Pancreas (tissue), 10 donors: ENCODE results near the gene EDDM13. TPM values are rescaled to one million over a fixed set of nuclear protein-coding genes. Genes with fewer than 3 reads are reported as not detected.
"Not testable (repeated sequence)": the region's sequence is repeated elsewhere in the genome, so short reads cannot be mapped to it uniquely, and the experiment has no call there.

ENCODE experiments used
- ATAC-seq, 4 donors: fragments of 200-7000 bp; cut with Tn5 transposase; one replicate each; pipeline versions ENCODE4 v1.8.0 to v1.9.1; 2020; ENCODE audit warnings: mild to moderate bottlenecking in 4 of 4, moderate library complexity in 4 of 4
- DNase-seq, 6 donors: peaks; one replicate each; pipeline ENCODE4 v3.0.0-alpha.2; 2020
- FAIRE-seq: peaks from 2 replicates; lab custom pipeline; 2012; peaks lifted over from hg19 to GRCh38; lab: Jason Lieb, UNC
- H3K27ac ChIP-seq, 4 donors: fragments of 200-600 bp; sonication (generic); 1 replicate in 3 of 4; 2 replicates in 1 of 4; pipeline versions ENCODE4 v1.5.0 to v1.8.0; 2020
- H3K27me3 ChIP-seq, 4 donors: fragments of 200-600 bp; one replicate each; pipeline ENCODE4 v1.8.0; 2021
- H3K36me3 ChIP-seq, 3 donors: fragments of 200-600 bp; sonication (generic) in 1 of 3; one replicate each; pipeline versions ENCODE4 v1.5.0 to v1.8.0; 2020 to 2021
- H3K4me1 ChIP-seq, 3 donors: fragments of 200-600 bp; one replicate each; pipeline ENCODE4 v1.8.0; 2021
- H3K4me3 ChIP-seq, 4 donors: fragments of 200-600 bp; sonication (generic) in 2 of 4; one replicate each; pipeline versions ENCODE4 v1.5.0 to v1.8.0; 2020 to 2021
- H3K9me3 ChIP-seq, 4 donors: fragments of 200-600 bp; one replicate each; pipeline ENCODE4 v1.8.0; 2021
- CTCF ChIP-seq, 4 donors: fragments of 200-600 bp; sonication (generic) in 3 of 4; IDR thresholded peaks; one replicate each; pipeline versions ENCODE4 v1.5.0 to v1.8.0; 2021; ENCODE audit warnings: antibody characterized with exemption in 4 of 4
- WGBS, 2 donors: extraction: QIAGEN DNeasy Blood & Tissue Kit; methylation state at CpG; one replicate each; pipeline ENCODE4 v1.1.7; 2013; 5-methylcytosine and 5-hydroxymethylcytosine counted together
- intact Hi-C, 3 donors: fragments of 100-400 bp; cut with DNase I; formaldehyde crosslinking; loops; one replicate each; pipeline versions ENCODE4 v1.11.1 to v1.14.2; 2022
- polyA plus RNA-seq, 2 donors: library from polyadenylated mRNA; stranded (reverse); fragments of 200-250 nt; gene quantifications; one replicate each; pipeline ENCODE4 v1.2.3, GENCODE V29; 2013
- total RNA-seq, 6 donors: library from RNA; stranded (reverse); fragmentation: NEBNext Ultra II Directional in 4 of 6; extraction: Animal tissue kit (Norgen Biotek cat#: 25700) in 4 of 6; gene quantifications; one replicate each; pipeline versions ENCODE4 v1.2.1 to v1.2.4, GENCODE V29; 2021 to 2023
- donor health status: healthy with polysubstance abuse.
- donor health status: DM: no; HTN: no; CAD: no; lungs with moderate emphysema.
- donor health status: DM: no; HTN: no; CAD: no.
- donor health status: control.
- donor health status: control.
- donor health status: Bipolar disorder and iron deficiency.
- donor health status: DM: yes; HTN: yes; CAD: no.
- donor health status: DM: no; HTN: no; CAD: no.
- donor health status: DM: no; HTN: no; CAD: no.
- donor health status: DM: yes; HTN: yes; CAD: no.

EDDM13 gene
- total and polyA plus RNA-seq, 8 donors: 0.49 TPM; not detected in 7

- no peaks in the 10 kb centered on the region for H3K9me3 ChIP-seq
- H3K4me1 ChIP-seq: no peaks in the 10 kb centered on the region
- H3K36me3 ChIP-seq: peaks cover 0 to 8% (median 0%) of the 10 kb centered on the region in 3 donors
- H3K27ac ChIP-seq: no peak overlapping the region
- H3K27me3 ChIP-seq: no peaks in the 10 kb centered on the region
- no peak overlapping the region for H3K4me3 ChIP-seq
- no peak for TF ChIP-seq CTCF (IDR thresholded peaks at IDR 0.05)
- no peak for FAIRE-seq
- intact Hi-C loops: no loop called here
- no peak for DNase-seq
- no peak for ATAC-seq
- WGBS, 2 donors: 76% methylated on average over 9 of the region's 9 CpGs
These were observed 29.5 kb downstream of the EDDM13 start for GRCh38 chr19:56301886-56302620.

- no peak for ATAC-seq
- Histone ChIP-seq H3K27me3 (no peaks in the 10 kb centered on the region), H3K36me3 (peaks cover 0 to 8% (median 0%) of the 10 kb centered on the region in 3 donors), H3K4me1 (no peaks in the 10 kb centered on the region), H3K27ac (no peak overlapping the region), H3K4me3 (no peak overlapping the region), H3K9me3 (no peaks in the 10 kb centered on the region)
- intact Hi-C loops: no loop called here
- FAIRE-seq: no peak
- WGBS, 2 donors: 86 to 91% methylated on average over 9 of the region's 9 CpGs
- no peak for TF ChIP-seq CTCF (IDR thresholded peaks at IDR 0.05)
- no peak for DNase-seq
These were observed 31.7 kb downstream of the EDDM13 start for GRCh38 chr19:56304243-56304642.

- ATAC-seq (no peak), DNase-seq (no peak), FAIRE-seq (no peak)
- Histone ChIP-seq H3K4me3 (no peak overlapping the region), H3K27ac (no peak overlapping the region), H3K27me3 (no peaks in the 10 kb centered on the region), H3K9me3 (no peaks in the 10 kb centered on the region), H3K4me1 (no peaks in the 10 kb centered on the region), H3K36me3 (peaks cover 0 to 8% (median 0%) of the 10 kb centered on the region in 3 donors)
- TF ChIP-seq CTCF (IDR thresholded peaks at IDR 0.05): no peak
- intact Hi-C loops: no loop called here
- WGBS, 2 donors: 76 to 90% methylated on average over 9 of the region's 11 CpGs
These were observed 33.5 kb downstream of the EDDM13 start for GRCh38 chr19:56306016-56306415.

GRCh38 chr19:56307062-56307461 is 34.5 kb downstream of the EDDM13 start:
- WGBS, 2 donors: 76 to 78% methylated on average over 6 of the region's 6 CpGs
- H3K4me1 ChIP-seq, intact Hi-C loops, H3K4me3 ChIP-seq, H3K27me3 ChIP-seq, H3K36me3 ChIP-seq, H3K9me3 ChIP-seq, FAIRE-seq, ATAC-seq, DNase-seq, H3K27ac ChIP-seq: not testable (repeated sequence)

- H3K27me3 ChIP-seq: no peaks in the 10 kb centered on the region
- H3K4me1 ChIP-seq: peaks cover 0 to 2% (median 0%) of the 10 kb centered on the region in 3 donors
- no peaks in the 10 kb centered on the region for H3K9me3 ChIP-seq
- ATAC-seq (no peak), DNase-seq (no peak), FAIRE-seq (no peak)
- WGBS, 2 donors: 84 to 90% methylated on average over 7 of the region's 7 CpGs
- intact Hi-C loops: no loop called here
- TF ChIP-seq CTCF (IDR thresholded peaks at IDR 0.05): no peak
- peaks cover 0 to 8% (median 0%) of the 10 kb centered on the region in 3 donors for H3K36me3 ChIP-seq
- no peak overlapping the region for H3K4me3 ChIP-seq
- H3K27ac ChIP-seq: no peak overlapping the region
These were observed 36.2 kb downstream of the EDDM13 start for GRCh38 chr19:56308792-56309191.
